Limb (tissue), 2 donors: ENCODE data around the gene CHN2.
A peak's percentile ranks its signal among the peaks of the same experiment; 100 is the strongest.

Experiments used
- DNase-seq, 2 donors: peaks; one replicate each; pipeline ENCODE4 v3.0.0-alpha.2; 2016; ENCODE audit errors: extremely low spot score in 2 of 2

CHN2 gene

DNA sequence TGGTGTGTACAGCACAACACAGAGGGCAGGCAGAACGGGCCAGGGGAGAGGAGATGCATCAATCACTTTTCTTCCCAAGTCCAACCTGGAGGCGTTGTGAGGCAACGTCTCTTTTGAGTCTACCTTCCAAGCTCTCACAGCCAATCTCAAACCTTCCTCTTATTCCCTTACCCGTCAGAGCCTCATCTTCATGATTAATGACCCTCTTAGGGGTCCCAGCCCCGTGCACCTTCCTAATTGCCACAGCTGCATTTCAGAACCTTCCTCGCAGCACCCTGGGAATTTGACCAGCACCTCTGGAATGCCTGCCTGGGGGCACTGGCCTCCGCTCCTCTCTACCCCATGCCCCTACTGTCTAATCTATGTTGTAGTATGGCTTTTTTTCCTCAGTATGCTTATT lies 199.7 kb downstream of the CHN2 start:
- DNase-seq = no peak

DNA sequence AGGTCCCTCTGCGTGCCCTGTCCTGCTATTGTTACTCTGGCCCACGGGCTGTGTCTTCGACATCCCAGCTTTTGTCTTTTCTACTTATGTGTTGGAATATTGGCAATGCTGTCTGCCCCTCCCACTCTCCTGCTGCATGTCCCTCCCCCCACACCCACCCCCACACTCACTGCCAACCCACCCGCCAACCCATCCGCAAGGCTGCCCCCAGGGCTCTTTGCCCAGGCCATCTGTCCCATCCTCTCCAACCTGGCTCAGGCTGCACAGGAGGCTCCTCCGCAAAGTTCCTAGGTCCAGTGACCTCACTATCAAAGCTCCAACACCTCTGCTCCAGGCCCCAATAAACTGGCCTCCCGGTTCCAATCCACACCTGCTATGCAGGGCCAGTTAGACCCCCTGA lies 202.0 kb downstream of the CHN2 start:
- DNase-seq = no peak

DNA sequence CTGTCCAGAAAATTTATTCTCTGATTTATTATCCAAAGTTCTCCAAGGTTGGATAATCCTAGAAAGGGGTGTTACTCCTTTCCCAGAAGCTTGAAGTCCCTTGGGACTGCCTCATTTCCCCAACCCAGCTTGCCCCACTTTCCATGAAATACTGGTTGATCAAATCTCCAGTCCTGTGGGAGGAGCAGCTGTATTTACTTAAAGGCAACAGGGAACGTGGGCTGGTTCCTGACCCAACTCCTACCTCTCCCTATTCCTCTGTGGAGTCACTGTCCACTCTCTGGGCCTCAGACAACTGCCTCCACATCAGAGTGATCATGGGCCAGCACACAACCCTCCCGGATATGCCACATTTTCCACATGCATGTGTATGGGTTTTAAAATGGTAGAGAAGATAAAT lies 202.8 kb downstream of the CHN2 start:
- DNase-seq = no peak

DNA sequence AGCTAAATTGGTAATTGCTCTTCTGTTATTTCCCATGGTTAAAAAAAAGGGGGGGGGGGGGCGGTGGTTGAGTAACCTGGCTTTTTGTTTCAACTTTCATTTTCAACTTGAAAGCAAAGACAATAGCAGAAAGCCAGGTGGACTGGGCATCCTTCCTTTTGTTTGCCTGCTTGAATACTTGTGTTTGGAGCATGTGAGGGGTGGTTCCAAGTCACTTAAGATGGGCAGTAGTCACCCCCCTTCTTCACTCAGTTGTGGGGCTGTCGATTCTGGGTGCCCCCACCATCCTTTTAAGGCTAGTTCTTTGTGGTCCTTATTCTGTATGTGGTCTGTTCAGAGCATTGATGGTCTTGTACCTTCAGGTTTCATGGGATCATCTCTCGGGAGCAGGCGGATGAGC lies 203.4 kb downstream of the CHN2 start:
- no peak for DNase-seq

DNA sequence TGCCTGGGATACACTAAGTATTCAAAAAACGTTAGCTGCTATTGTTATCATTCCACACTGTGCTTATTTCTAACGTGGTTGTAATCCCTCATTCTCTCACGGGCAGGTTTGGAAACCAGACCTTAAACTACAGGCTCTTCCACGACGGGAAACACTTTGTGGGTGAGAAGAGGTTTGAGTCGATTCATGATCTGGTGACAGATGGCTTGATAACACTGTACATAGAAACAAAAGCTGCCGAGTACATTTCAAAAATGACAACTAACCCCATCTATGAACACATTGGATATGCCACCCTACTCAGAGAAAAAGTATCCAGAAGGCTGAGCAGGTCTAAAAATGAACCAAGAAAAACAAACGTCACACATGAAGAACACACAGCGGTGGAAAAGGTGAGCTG lies 205.9 kb downstream of the CHN2 start:
- no peak for DNase-seq

DNA sequence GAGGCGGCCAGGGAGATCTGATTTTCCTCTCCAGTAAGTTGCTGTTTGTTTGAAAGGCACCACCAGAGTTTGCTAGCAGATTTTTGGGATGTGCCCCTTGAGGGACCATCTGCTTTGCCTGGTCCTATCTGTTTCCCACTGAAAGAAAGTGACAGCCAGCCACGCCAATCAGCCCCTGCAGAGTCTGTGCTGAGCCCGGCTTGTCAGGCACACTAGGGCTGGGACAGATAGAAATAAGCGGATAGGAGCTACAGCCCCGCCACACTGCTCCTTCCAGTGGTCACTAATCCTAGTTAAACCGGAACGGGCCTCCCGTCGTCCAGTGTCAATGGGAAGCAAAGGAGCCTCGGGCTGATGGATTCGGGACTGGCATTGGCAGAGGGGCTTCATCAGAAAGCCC lies 207.2 kb downstream of the CHN2 start:
- DNase-seq = no peak

DNA sequence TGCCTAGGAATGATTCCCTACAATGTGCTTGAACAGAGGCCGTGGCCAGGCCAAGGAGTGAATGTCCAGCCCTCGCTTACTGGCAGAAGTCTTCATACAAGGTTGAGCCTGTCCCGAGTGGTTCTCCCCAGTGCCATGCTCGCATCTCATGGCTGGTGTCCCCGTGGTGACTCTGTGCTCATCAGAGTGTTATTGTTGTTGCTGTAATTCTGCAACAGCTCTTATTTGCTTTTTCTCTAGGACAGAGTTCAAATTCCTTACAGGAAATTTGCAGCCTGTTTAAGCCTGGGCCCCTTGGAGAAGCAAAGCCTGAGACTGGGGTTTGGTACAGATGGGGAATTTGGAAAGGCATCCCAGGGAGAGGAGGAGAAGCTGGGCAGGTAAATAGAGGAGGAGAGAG lies 211.3 kb downstream of the CHN2 start:
- no peak for DNase-seq

DNA sequence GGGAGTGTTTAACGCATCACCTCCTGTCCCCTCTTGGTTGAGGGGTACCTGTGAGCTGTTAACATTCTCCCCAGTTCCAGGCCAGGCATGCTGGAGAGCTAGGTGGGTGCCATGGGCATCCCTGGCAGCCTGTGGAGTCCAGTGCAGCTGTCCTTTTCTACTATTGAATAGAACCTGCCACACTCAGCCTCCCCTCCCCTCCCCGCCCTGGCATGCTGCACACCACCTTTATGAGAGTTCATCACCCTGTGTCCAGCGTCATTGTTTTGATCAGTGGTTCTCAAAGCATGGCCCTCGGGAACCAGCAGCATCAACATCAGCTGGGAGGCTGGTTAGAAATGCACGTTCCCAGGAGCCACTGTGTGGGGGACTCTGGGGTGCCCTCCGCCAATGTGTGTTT lies 211.8 kb downstream of the CHN2 start:
- DNase-seq = no peak

DNA sequence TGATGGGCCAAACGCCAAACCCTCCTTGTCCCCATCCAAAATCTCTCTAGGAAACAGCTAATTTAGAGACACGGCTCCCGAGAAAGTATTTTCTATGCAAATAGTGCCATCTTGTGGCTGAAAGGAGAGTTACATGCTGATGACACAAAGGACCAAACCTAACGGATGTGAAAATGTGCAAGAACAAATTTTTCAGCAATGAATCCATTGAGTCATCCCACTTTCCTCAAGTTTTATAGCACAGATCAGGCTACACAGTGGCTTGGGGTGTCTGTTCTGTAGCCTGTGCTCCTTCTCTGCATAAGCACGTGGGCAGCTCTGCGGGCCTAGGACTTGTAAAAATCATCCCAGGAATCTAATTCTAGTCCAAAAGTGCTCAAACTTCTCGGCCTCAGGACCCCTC lies 214.3 kb downstream of the CHN2 start:
- peak; percentile 74 to 83 for DNase-seq

DNA sequence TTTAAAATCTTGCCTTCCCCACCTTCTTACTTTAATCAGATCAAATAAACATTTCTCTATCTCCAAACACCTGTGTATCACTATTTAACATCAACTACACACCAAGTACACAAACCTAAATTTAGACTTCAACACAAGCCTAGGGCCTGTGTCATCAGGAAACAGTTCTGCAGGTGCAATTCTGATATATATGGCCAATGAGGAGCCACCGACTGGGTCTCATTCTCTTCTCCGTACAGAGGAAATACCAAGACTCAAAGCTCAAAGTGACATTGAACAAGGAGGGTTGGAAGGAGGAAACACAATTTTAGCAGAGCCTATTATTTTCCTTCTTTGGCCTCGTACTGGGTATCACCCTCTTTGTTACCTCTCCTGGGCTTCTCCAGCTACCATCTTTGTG lies 216.4 kb downstream of the CHN2 start:
- no peak for DNase-seq

DNA sequence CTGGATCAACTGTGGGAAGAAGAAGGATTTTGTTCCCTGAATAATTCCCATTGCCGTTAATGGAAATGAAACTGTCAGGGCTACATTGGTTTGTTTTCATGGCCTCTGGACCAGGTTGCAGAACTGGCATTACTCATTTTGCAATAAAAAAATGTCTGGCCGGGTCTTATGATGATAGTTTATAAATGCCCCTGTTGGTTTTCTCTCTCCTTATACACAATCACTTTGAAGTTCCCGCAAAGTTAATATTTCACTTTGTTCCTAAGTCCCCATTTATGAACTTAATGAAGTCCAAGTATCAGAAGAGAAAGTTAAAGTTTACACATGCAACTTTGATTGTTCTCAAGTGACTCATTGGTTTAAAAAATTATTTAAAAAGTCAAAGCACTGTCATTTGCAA lies 218.3 kb downstream of the CHN2 start:
- DNase-seq = no peak

DNA sequence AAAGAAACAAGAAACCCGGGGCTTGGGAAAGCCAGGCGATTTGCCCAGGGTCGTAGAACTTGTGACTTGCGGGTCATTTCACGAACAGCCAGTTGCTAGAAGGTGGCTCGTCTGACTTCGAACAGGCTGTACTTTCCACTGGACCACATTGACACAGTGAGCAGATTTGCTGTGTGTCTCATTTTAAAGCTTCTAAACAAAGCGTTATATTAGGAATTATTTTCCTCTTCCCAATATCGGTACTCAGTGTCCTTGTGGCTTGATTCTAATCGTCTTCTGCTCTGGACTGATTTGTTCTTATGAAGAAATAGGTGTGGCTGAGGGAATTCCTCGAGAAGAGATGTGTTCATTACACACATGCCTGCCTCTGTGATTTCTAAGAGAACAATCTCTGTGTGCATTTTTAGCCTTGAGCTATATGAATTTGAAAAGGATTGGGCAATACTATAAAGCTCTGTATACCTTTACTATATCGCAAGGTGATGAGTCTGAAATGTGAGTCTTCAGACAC lies 219.1 kb downstream of the CHN2 start:
- DNase-seq = no peak

DNA sequence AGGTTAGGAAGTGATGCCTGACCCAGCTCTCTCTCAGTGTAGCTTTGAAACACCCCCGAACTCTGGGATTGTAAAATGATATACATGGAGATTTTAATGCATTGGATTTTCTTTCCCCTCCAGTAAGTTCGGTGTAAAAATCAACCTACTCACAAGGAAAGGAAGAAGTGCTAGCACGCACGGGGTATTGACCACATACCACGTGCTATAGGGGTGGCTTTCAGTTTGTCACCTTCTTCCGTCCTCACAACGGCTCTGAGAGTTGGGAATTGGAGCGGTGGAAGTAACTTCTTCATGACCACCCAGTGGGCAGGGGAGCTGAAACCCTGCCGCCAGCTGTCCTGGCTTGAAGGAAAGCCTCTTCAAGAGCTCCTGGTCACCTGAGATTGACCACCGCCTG lies 219.6 kb downstream of the CHN2 start:
- no peak for DNase-seq

DNA sequence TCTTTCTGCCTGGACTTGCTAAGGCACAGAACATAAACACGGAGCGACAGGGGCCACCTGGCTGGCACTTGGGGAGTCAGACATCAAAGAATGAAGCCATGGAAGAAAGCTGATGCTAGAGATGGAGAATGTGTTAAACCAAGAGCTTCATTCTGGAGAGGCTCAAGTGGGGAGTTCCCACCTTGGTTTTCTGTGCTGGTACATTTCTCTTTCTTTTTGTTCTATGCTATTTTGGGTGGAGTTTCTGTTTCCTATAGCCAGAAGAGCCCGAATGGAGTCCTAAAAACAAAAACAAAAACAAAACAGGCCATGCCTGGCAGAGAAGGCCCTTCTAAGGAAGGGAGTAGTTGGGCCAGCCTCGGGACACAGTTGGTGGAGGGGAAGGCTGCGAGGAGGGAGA lies 220.6 kb downstream of the CHN2 start:
- DNase-seq = no peak

DNA sequence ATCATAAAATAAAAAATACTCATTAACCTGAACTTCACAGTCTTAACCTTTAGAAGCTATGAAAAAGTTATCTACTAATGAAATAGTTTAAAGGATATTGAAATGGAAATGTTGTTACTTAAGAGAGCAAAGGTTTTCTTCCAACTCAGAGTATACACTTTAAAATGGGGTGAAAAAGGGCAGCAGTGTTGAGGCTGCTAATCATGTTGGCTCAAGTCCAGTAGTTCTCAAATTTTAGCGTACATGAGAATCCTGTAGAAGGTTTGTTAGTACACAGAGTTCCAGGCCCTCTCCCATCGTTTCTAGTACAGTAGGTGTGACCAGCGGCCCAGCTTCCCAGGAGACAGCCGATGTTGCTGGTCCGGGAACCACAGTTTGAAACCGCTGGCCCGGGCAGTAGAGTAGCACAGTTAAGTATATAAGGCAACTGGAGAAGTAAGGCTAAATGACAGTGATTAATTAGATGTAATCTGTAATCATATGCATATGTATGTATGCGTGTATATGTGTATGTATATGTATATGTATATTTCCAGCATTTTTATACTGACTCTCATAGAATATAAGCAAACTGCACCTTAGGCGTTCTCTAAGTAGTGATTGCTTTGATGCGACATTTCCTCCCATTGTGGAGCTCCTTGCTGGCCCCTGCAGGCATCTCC lies 221.8 kb downstream of the CHN2 start:
- no peak for DNase-seq

DNA sequence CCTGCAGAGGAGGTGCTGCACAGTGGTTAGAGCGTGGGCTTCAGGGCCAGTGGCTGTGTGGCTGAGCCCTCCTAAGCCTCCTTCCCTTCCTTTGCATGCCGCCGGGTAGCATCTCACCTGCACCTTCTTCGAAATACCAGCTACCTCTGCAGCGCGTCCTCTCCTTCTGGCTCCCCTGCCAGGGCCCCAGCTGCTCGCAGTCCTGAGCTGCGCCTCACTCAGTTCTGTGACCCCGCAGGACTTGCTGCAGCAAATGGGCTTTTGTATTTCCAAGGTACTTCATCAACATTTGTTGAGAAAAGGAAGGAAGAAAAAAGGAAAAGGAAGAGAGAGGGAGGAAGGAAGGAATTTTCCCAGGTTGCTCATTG lies 222.3 kb downstream of the CHN2 start:
- DNase-seq = no peak

DNA sequence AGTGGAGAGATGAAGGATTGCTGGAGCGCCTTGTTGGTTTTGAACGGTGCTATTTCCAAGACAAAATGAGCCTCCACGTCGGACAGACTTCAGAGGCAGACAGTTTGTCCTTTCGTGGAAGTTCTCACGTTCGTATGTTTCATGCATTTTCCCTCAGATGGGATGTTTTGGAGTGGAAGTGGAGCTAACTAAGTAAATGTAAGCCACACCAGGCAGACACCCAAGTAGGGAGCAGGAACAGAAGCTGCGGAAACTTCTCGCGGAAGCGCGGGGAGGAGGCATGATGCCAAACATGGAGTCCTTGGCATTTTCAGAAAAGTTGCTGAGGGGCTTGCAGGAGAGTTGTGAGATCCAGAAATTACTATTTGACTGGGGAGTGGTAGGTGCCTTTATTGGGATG lies 223.5 kb downstream of the CHN2 start:
- DNase-seq = no peak

DNA sequence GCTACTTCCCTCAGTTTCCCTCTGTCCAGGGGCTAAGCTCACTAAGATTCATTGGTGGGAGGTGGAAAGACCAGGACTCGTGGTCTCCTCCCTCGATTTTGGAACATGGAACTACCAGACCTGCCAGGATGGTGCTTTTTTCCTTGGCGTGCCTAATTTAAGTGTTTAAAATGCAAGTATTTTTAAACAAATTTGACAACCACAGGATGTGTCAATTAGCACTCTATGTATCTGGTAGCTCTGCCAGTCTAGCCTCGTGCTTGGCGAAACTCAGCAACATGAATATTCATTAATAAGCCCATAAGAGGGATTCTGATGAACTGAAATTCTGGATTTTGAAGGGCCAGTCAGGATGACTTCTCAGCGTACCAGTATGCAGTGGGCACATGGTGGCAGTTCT lies 224.1 kb downstream of the CHN2 start:
- DNase-seq = no peak

DNA sequence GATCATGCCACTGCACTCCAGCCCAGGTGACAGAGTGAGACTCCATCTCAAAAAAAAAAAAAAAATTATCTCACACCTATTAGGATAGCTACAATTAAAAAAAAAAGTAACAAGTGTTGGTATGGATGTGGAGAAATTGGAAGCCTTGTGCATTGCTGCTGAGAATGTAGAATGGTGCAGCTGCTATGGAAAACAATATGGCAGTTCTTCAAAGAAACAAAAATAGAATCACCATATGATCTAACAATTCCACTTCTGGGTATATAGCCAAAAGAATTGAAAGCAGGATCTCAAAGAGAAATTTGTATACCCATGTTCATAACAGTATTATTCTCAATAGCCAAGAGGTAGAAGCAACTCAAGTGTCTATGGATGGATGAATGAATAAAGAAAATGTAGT lies 225.4 kb downstream of the CHN2 start:
- no peak for DNase-seq

DNA sequence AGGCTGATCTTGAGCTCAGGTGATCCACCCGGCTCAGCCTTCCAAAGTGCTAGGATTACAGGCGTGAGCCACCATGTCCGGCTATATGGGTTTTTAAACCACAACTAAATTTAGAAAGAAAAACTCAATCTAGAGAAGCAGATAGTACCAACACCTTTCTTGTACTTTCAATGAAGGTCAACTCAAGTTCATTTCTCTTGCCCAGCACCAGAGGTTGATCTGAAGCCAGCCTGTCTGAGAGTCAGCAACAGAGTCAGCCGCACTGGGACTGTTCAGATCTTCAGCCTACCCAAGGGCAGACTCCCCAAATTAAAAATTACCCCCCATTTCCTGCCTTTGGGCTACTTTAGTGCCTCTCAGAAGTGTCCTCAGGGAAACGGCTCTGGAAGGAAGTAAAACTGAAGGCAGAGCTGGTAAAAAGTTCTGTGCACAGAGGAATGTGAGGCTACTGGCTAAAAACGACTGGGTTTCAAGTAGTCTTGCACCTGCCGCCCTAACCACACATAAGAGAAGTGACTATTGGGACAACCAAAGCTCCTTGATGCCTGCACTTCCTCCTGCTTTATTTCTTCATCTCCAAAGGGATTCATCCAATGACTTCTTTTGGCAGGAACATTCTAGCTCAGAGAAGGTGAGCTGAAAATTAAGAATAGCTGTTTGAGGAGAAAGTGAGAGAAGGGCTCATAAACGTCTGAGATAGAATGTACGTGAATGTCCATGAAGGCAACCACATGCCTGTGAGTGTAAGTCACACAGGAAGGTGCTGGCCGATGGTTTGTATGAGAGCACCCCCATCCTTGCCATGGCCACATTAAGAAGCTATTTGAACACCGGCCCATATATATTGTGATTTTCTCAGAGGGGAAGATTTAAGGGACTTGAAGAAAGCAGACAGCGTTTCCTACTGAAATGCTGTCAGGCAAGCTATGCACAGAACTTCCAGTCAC lies 226.7 kb downstream of the CHN2 start:
- DNase-seq = no peak

DNA sequence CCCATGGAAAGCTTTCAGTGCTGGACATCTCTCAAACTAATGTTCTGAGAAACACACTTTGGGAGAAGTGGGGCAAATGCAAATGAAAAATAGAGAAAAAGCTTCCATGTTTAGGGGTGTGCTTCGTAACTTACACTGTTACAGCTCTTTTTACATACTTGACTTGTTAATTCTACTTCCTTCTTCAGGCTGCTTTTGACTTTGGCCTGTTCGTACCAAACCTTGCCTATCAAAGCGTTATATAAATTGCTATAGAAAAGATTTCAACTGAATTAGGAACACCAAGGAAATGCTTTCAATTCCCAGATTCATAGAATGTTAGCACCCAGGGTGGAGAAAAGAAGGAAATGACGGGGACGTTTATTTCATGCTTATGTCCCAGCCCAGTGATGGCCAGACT lies 228.3 kb downstream of the CHN2 start:
- no peak for DNase-seq

DNA sequence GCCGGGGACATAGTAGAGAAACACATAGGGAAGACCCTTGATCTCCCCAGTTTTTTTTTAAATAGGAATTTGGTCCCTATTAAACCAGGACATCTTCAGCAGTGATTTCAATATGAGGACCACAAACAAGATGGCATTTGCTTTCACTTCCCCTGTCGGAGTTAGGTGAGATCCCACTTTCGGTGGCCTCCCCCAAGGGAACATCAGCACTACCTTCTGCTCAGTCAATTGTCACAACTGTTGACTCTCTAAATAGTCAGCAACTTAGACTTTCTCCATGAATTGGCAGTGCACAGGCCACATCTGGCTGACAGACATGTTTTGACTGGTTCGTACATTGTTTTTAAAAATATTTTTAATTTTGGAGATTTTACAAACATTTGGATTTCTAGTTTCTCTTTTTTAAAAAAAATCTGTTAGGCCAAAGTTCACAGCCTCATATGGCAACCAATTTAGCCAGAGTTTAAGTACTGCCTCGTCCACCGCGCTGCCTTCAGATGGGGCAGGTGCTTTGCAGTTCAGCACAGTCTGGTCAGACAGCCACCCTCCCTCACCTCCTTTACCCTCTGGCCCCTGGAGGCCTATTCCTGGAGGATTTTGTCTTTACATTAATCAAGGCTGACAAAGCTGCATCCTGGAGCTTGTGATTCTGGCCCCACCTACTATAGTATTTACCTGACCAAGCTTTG lies 229.9 kb downstream of the CHN2 start:
- no peak for DNase-seq

DNA sequence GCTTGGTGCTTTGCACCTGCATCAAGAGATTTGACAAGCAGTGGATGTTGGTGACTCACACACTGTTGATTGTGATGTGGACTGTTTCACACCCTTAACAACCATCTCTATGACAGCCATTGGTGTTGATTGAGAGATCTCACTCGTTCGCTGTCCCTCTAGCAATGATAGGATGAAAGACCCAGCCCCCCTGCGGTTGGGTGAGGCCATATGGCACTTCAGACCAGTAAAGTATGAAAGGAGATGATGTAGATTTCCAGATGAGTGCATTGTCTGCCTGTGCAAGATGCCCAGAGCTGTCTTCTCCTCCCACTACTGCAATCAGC lies 230.4 kb downstream of the CHN2 start:
- no peak for DNase-seq
